Measurements from ENCODE around the gene ADTRP. TPM values are rescaled to one million over a fixed set of nuclear protein-coding genes. Genes with fewer than 3 reads are reported as not detected.

ADTRP gene, protein sequence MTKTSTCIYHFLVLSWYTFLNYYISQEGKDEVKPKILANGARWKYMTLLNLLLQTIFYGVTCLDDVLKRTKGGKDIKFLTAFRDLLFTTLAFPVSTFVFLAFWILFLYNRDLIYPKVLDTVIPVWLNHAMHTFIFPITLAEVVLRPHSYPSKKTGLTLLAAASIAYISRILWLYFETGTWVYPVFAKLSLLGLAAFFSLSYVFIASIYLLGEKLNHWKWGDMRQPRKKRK
- total RNA-seq (ENCODE audit: low replicate concordance): 2.0 and 10.9 TPM in 2 replicates

DNA sequence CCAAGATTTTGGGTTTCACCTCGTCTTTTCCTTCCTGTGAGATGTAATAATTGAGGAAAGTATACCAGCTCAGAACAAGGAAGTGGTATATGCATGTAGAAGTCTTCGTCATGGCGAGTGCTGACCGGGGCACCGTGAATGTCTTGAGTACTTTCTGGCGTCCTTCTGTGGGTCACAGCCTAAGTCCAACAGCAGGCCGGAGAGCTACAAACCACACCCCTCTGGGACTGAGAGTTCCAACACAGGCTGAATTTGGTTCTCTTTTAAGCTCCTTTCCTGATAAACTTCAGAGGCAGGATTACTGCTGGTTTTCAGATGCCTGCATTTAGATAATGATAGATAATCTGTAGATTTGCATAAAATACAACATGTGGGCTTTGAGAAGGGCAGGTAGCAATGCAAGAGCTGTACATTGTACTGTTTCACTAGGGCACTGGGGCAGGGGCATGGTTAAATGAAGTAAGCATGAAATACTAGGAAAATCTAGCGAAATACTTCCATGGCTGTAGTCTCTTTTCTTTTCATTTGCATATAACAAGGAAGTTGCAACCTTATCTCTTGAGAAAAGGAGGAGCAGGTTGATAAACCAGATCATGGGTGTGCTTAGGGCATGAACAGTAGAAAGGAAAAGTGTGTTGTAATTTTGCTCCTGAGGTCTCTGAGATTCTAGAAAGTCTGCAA, at the start of gene ADTRP:
TSS of gene ADTRP (minus strand) at position 156 of the 681 bp plus-strand sequence. CDS start at position 112, 44 bp downstream.

Other genes with a start within 250 kb of the ADTRP start
- gene TMEM170B, start 241.1 kb downstream of the ADTRP start, total RNA-seq (ENCODE audit: low replicate concordance): 0.45 and 1.1 TPM in 2 replicates
- 5.1 and 17.7 TPM in 2 replicates for gene HIVEP1, start 233.5 kb upstream of the ADTRP start, total RNA-seq (ENCODE audit: low replicate concordance)

Data from smooth muscle cell of the coronary artery (primary cell).